ENCODE results near the gene STARD3. TPM values are rescaled to one million over a fixed set of nuclear protein-coding genes. Genes with fewer than 3 reads are reported as not detected.

Gene STARD3
- polyA plus RNA-seq, 1 donor: 52.3 TPM

GRCh38 chr17:39670746-39671145 is 33.8 kb downstream of the STARD3 start:
- DNase-seq: no peak

- DNase-seq: no peak
These were observed 34.9 kb downstream of the STARD3 start for GRCh38 chr17:39671651-39672521.

- DNase-seq: no peak
These were observed 35.8 kb downstream of the STARD3 start for GRCh38 chr17:39672522-39673334.

GRCh38 chr17:39673335-39674081 is 36.6 kb downstream of the STARD3 start:
- DNase-seq: no peak

- no peak for DNase-seq
These were observed 37.2 kb downstream of the STARD3 start for GRCh38 chr17:39674179-39674578.

GRCh38 chr17:39674702-39675389 is 37.9 kb downstream of the STARD3 start:
- no peak for DNase-seq

GRCh38 chr17:39675390-39676082 is 38.6 kb downstream of the STARD3 start:
- DNase-seq: no peak

- DNase-seq: no peak
These were observed 39.4 kb downstream of the STARD3 start for GRCh38 chr17:39676198-39676819.

GRCh38 chr17:39677072-39677471 is 40.1 kb downstream of the STARD3 start:
- no peak for DNase-seq

GRCh38 chr17:39677542-39678339 is 40.8 kb downstream of the STARD3 start:
- DNase-seq: peak; percentile 74

- no peak for DNase-seq
These were observed 41.6 kb downstream of the STARD3 start for GRCh38 chr17:39678340-39679116.

- no peak for DNase-seq
These were observed 42.7 kb downstream of the STARD3 start for GRCh38 chr17:39679521-39680192.

GRCh38 chr17:39683295-39683939 is 46.5 kb downstream of the STARD3 start:
- DNase-seq: no peak

- no peak for DNase-seq
These were observed 47.6 kb downstream of the STARD3 start for GRCh38 chr17:39684369-39685192.

- no peak for DNase-seq
These were observed 50.2 kb downstream of the STARD3 start for GRCh38 chr17:39687101-39687545.

GRCh38 chr17:39687546-39688474 is 50.9 kb downstream of the STARD3 start, which contains the start of gene PGAP3:
Gene PGAP3, minus strand, starts transcription at chr17:39688057. Its CDS starts 43 bp downstream, at chr17:39688014.
- DNase-seq: peak; percentile 92

Data from left kidney (tissue), 2 donors.